GM19025 (cell line): ENCODE results near the gene DCN.

ENCODE experiments used
- ATAC-seq: cut with Tn5 transposase; IDR thresholded peaks from one replicate; pipeline ENCODE4 v1.9.1; 2021; ENCODE audit warnings: mild to moderate bottlenecking, low read depth, moderate library complexity; ENCODE audit not compliant: unreplicated experiment

The DCN gene

GRCh38 chr12:91188778-91189177 lies 6.2 kb upstream of the DCN start:
- ATAC-seq: no peak

- ATAC-seq: no peak
Observed at GRCh38 chr12:91186156-91186555, 3.5 kb upstream of the DCN start.

- ATAC-seq: no peak
Observed at GRCh38 chr12:91185421-91185820, 2.8 kb upstream of the DCN start.

GRCh38 chr12:91183551-91183950 lies 934 bp upstream of the DCN start:
- ATAC-seq: no peak

GRCh38 chr12:91180582-91181395 lies 1.8 kb downstream of the DCN start:
- no peak for ATAC-seq

- no peak for ATAC-seq
Observed at GRCh38 chr12:91179966-91180561, 2.6 kb downstream of the DCN start.

- no peak for ATAC-seq
Observed at GRCh38 chr12:91179315-91179714, 3.3 kb downstream of the DCN start.

GRCh38 chr12:91178781-91179180 lies 3.8 kb downstream of the DCN start:
- no peak for ATAC-seq

- ATAC-seq: no peak
Observed at GRCh38 chr12:91178139-91178561, 4.5 kb downstream of the DCN start.

GRCh38 chr12:91177381-91177780 lies 5.2 kb downstream of the DCN start:
- ATAC-seq: no peak

- ATAC-seq: no peak
Observed at GRCh38 chr12:91176915-91177314, 5.7 kb downstream of the DCN start.

GRCh38 chr12:91176358-91176757 lies 6.3 kb downstream of the DCN start:
- no peak for ATAC-seq

- no peak for ATAC-seq
Observed at GRCh38 chr12:91173124-91173523, 9.5 kb downstream of the DCN start.

GRCh38 chr12:91172096-91172495 lies 10.5 kb downstream of the DCN start:
- ATAC-seq: no peak

- ATAC-seq: no peak
Observed at GRCh38 chr12:91171476-91171875, 11.1 kb downstream of the DCN start.

GRCh38 chr12:91163116-91163515 lies 19.5 kb downstream of the DCN start:
- no peak for ATAC-seq

- ATAC-seq: no peak
Observed at GRCh38 chr12:91161009-91161408, 21.6 kb downstream of the DCN start.

- no peak for ATAC-seq
Observed at GRCh38 chr12:91155990-91156389, 26.6 kb downstream of the DCN start.

- ATAC-seq: no peak
Observed at GRCh38 chr12:91154131-91154530, 28.5 kb downstream of the DCN start.

GRCh38 chr12:91144053-91144452 lies 38.6 kb downstream of the DCN start:
- no peak for ATAC-seq

- no peak for ATAC-seq
Observed at GRCh38 chr12:91143206-91143605, 39.4 kb downstream of the DCN start.

GRCh38 chr12:91142221-91142631 lies 40.4 kb downstream of the DCN start:
- no peak for ATAC-seq
